Activated B cell treated with CpG ODN at 0.5 μM for 24 hours (primary cell): ENCODE results near the gene SLC2A11. TPM values are rescaled to one million over a fixed set of nuclear protein-coding genes. Genes with fewer than 3 reads are reported as not detected.

Source experiments
- ATAC-seq: fragments of 200-7000 bp; cut with Tn5 transposase; one replicate; pipeline ENCODE4 v1.10.0; 2021; ENCODE audit warnings: low read depth, mild to moderate bottlenecking, moderate library complexity
- CTCF ChIA-PET: fragments of 350-600 bp; sonication (Branson Sonifier 250); formaldehyde crosslinking; loops from one replicate; lab custom pipeline; 2021; ENCODE audit warnings: antibody characterized with exemption; lab: Charles Lee
- POLR2A ChIA-PET: fragments of 350-600 bp; sonication (Branson Sonifier 250); formaldehyde crosslinking; loops from one replicate; lab custom pipeline; 2021; ENCODE audit warnings: antibody characterized with exemption; lab: Charles Lee
- DNase-seq: peaks from one replicate; pipeline ENCODE4 v3.0.0; 2022
- H3K27ac Mint-ChIP-seq: one replicate; pipeline ENCODE4 v1.8.0; 2020; ENCODE audit warnings: mixed read lengths
- H3K27me3 Mint-ChIP-seq: one replicate; pipeline ENCODE4 v1.8.0; 2021; ENCODE audit warnings: mixed read lengths
- H3K36me3 Mint-ChIP-seq: one replicate; pipeline ENCODE4 v1.8.0; 2021; ENCODE audit warnings: low read depth, mixed read lengths
- H3K4me1 Mint-ChIP-seq: one replicate; pipeline ENCODE4 v1.8.0; 2021; ENCODE audit warnings: mixed read lengths
- H3K4me3 Mint-ChIP-seq: one replicate; pipeline ENCODE4 v1.8.0; 2020; ENCODE audit warnings: mild to moderate bottlenecking, mixed read lengths
- H3K9me3 Mint-ChIP-seq: one replicate; pipeline ENCODE4 v1.8.0; 2020; ENCODE audit warnings: mixed read lengths
- CTCF ChIP-seq: fragments of 200-600 bp; IDR thresholded peaks from one replicate; pipeline ENCODE4 v1.8.0; 2022; ENCODE audit warnings: antibody characterized with exemption, mild to moderate bottlenecking
- intact Hi-C: fragments of 100-400 bp; cut with micrococcal nuclease; formaldehyde crosslinking; loops from one replicate; pipeline ENCODE4 v1.15.1; 2024
- total RNA-seq: library from RNA; stranded (reverse); gene quantifications from 2 replicates; pipeline ENCODE4 v1.2.3, GENCODE V29; 2022

The SLC2A11 gene
- total RNA-seq, 1 donor from 2014 or later, result 30.2 TPM

- Mint-ChIP-seq H3K4me3 (peak overlapping the region; percentile 96), H3K4me1 (peaks cover 25% of the 10 kb centered on the region), H3K27me3 (no peaks in the 10 kb centered on the region), H3K36me3 (peaks cover 52% of the 10 kb centered on the region), H3K9me3 (no peaks in the 10 kb centered on the region), H3K27ac (peak overlapping the region; percentile 74)
- ATAC-seq, result no peak
- CTCF ChIA-PET, result no interaction called here
- DNase-seq, result no peak
- intact Hi-C loops, result loop anchor here (1.0 to 2.0 kb wide), 2 partner anchors 57 to 143 kb away; partner anchors contain the start of gene DERL3
- TF ChIP-seq CTCF, result no peak
- POLR2A ChIA-PET, result interaction anchor here (0.6 to 1.1 kb wide), 2 partner anchors 17 to 147 kb away, joined by 3 to 7 read pairs; no protein-coding TSS in a partner anchor
Observed at GRCh38 chr22:23895599-23896144, 38.0 kb downstream of the SLC2A11 start.

- intact Hi-C loops, result no loop called here
- no peak overlapping the region for H3K27ac Mint-ChIP-seq
- ChIA-PET POLR2A (interaction anchor here (0.6 to 1.1 kb wide), 3 partner anchors 14 to 148 kb away, joined by 3 to 7 read pairs (median 3); no protein-coding TSS in a partner anchor), CTCF (no interaction called here)
- ATAC-seq (no peak), DNase-seq (no peak)
- peaks cover 25% of the 10 kb centered on the region for H3K4me1 Mint-ChIP-seq
- H3K27me3 Mint-ChIP-seq, result no peaks in the 10 kb centered on the region
- H3K9me3 Mint-ChIP-seq, result no peaks in the 10 kb centered on the region
- no peak for TF ChIP-seq CTCF
- peaks cover 55% of the 10 kb centered on the region for H3K36me3 Mint-ChIP-seq
- peak overlapping the region; percentile 96 for H3K4me3 Mint-ChIP-seq
Observed at GRCh38 chr22:23896166-23896522, 38.5 kb downstream of the SLC2A11 start.

GRCh38 chr22:23896523-23897186 is 39.0 kb downstream of the SLC2A11 start:
- CTCF ChIA-PET, result no interaction called here

GRCh38 chr22:23897320-23897719 is 39.6 kb downstream of the SLC2A11 start:
- ChIA-PET POLR2A (interaction anchor here (0.7 kb wide), 1 partner anchor 40 kb away, joined by 3 read pairs; the partner anchor contains the start of gene SLC2A11), CTCF (no interaction called here)
- intact Hi-C loops, result no loop called here
- peaks cover 55% of the 10 kb centered on the region for H3K36me3 Mint-ChIP-seq
- H3K27ac Mint-ChIP-seq, result no peak overlapping the region
- DNase-seq (no peak), ATAC-seq (no peak)
- TF ChIP-seq CTCF, result no peak
- no peaks in the 10 kb centered on the region for H3K9me3 Mint-ChIP-seq
- no peaks in the 10 kb centered on the region for H3K27me3 Mint-ChIP-seq
- H3K4me3 Mint-ChIP-seq, result no peak overlapping the region
- H3K4me1 Mint-ChIP-seq, result peaks cover 21% of the 10 kb centered on the region

More at GRCh38 chr22:23896523-23897186, 39.0 kb downstream of the SLC2A11 start:
- Mint-ChIP-seq H3K36me3 (peaks cover 55% of the 10 kb centered on the region), H3K9me3 (no peaks in the 10 kb centered on the region), H3K27ac (no peak overlapping the region), H3K27me3 (no peaks in the 10 kb centered on the region), H3K4me1 (peaks cover 25% of the 10 kb centered on the region), H3K4me3 (peak overlapping the region; percentile 19)
- TF ChIP-seq CTCF, result no peak
- ATAC-seq (no peak), DNase-seq (no peak)
- intact Hi-C loops, result no loop called here
- POLR2A ChIA-PET, result interaction anchor here (0.7 to 1.1 kb wide), 3 partner anchors 13 to 39 kb away, joined by 3 to 7 read pairs (median 3); partner anchors contain the start of gene SLC2A11
